ENCODE results near the gene PRKCA. TPM values are rescaled to one million over a fixed set of nuclear protein-coding genes. Genes with fewer than 3 reads are reported as not detected.

Gene PRKCA
- total RNA-seq, 3 donors from 2014 or later: 5.1 to 10.5 (median 6.6) TPM

GRCh38 chr17:66508896-66509844, 206.8 kb downstream of the PRKCA start:
- no peak for TF ChIP-seq POLR2A (IDR thresholded peaks at IDR 0.05)
- TF ChIP-seq, protein P1, sequence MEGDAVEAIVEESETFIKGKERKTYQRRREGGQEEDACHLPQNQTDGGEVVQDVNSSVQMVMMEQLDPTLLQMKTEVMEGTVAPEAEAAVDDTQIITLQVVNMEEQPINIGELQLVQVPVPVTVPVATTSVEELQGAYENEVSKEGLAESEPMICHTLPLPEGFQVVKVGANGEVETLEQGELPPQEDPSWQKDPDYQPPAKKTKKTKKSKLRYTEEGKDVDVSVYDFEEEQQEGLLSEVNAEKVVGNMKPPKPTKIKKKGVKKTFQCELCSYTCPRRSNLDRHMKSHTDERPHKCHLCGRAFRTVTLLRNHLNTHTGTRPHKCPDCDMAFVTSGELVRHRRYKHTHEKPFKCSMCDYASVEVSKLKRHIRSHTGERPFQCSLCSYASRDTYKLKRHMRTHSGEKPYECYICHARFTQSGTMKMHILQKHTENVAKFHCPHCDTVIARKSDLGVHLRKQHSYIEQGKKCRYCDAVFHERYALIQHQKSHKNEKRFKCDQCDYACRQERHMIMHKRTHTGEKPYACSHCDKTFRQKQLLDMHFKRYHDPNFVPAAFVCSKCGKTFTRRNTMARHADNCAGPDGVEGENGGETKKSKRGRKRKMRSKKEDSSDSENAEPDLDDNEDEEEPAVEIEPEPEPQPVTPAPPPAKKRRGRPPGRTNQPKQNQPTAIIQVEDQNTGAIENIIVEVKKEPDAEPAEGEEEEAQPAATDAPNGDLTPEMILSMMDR (IDR thresholded peaks at IDR 0.05): no peak
- TF ChIP-seq POLR2AphosphoS5 (IDR thresholded peaks at IDR 0.05): no peak
- intact Hi-C loops (cut with DNase I; ENCODE audit: low total_unique reads): no loop called here
- H3K4me1 ChIP-seq: no peaks in the 10 kb centered on the region
- H3K36me3 ChIP-seq: no peaks in the 10 kb centered on the region
- H3K9me3 ChIP-seq: no peaks in the 10 kb centered on the region
- H3K27ac ChIP-seq: no peak overlapping the region
- no peaks in the 10 kb centered on the region for H3K27me3 ChIP-seq
- no peak for DNase-seq (ENCODE audit: low spot score in 2 of 2)
- no peak overlapping the region for H3K4me3 ChIP-seq

GRCh38 chr17:66509926-66510325, 207.5 kb downstream of the PRKCA start:
- intact Hi-C loops (cut with DNase I; ENCODE audit: low total_unique reads): no loop called here
- H3K4me1 ChIP-seq: no peaks in the 10 kb centered on the region
- H3K4me3 ChIP-seq: no peak overlapping the region
- H3K9me3 ChIP-seq: no peaks in the 10 kb centered on the region
- H3K27me3 ChIP-seq: no peaks in the 10 kb centered on the region
- DNase-seq (ENCODE audit: low spot score in 2 of 2): no peak
- TF ChIP-seq POLR2AphosphoS5 (IDR thresholded peaks at IDR 0.05) (no peak), POLR2A (IDR thresholded peaks at IDR 0.05) (no peak)
- TF ChIP-seq, protein P1 (IDR thresholded peaks at IDR 0.05): no peak
- H3K36me3 ChIP-seq: no peaks in the 10 kb centered on the region
- no peak overlapping the region for H3K27ac ChIP-seq

DNA sequence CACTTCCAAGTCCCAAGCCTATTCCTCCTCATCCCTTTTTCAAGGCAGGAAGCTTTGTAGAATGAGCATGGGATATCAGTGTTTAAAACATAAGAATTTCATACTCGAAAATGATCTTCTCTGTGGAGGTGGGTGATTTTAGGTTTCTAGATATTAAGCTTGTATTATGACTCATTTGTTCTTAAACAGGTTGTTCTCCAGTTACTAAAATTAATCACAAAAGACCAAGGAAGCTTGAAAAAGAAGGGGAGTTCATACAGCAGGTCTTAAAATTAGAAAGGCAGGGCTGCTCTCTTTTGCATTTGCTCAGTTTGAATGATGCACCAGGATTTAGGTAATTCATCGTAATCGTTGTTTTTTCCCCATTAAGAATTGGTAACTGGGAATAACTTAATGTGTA, 208.7 kb downstream of the PRKCA start:
- intact Hi-C loops (cut with DNase I; ENCODE audit: low total_unique reads): no loop called here
- TF ChIP-seq, protein P1 (IDR thresholded peaks at IDR 0.05): no peak
- TF ChIP-seq POLR2A (IDR thresholded peaks at IDR 0.05) (no peak), POLR2AphosphoS5 (IDR thresholded peaks at IDR 0.05) (no peak)
- no peaks in the 10 kb centered on the region for H3K27me3 ChIP-seq
- H3K36me3 ChIP-seq: no peaks in the 10 kb centered on the region
- H3K4me1 ChIP-seq: no peaks in the 10 kb centered on the region
- no peak for DNase-seq (ENCODE audit: low spot score in 2 of 2)
- no peak overlapping the region for H3K27ac ChIP-seq
- no peak overlapping the region for H3K4me3 ChIP-seq
- H3K9me3 ChIP-seq: no peaks in the 10 kb centered on the region

- H3K36me3 ChIP-seq: no peaks in the 10 kb centered on the region
- no peak for DNase-seq (ENCODE audit: low spot score in 2 of 2)
- intact Hi-C loops (cut with DNase I; ENCODE audit: low total_unique reads): no loop called here
- H3K27ac ChIP-seq: no peak overlapping the region
- no peaks in the 10 kb centered on the region for H3K9me3 ChIP-seq
- H3K4me3 ChIP-seq: no peak overlapping the region
- no peaks in the 10 kb centered on the region for H3K4me1 ChIP-seq
- TF ChIP-seq, protein P1 (IDR thresholded peaks at IDR 0.05): no peak
- TF ChIP-seq POLR2AphosphoS5 (IDR thresholded peaks at IDR 0.05) (no peak), POLR2A (IDR thresholded peaks at IDR 0.05) (no peak)
- no peaks in the 10 kb centered on the region for H3K27me3 ChIP-seq
These were observed 211.9 kb downstream of the PRKCA start for GRCh38 chr17:66514227-66514806.

- intact Hi-C loops (cut with DNase I; ENCODE audit: low total_unique reads): no loop called here
- no peak overlapping the region for H3K4me3 ChIP-seq
- H3K36me3 ChIP-seq: no peaks in the 10 kb centered on the region
- TF ChIP-seq, protein P1 (IDR thresholded peaks at IDR 0.05): no peak
- TF ChIP-seq POLR2AphosphoS5 (IDR thresholded peaks at IDR 0.05): no peak
- no peak overlapping the region for H3K27ac ChIP-seq
- no peak for DNase-seq (ENCODE audit: low spot score in 2 of 2)
- no peaks in the 10 kb centered on the region for H3K27me3 ChIP-seq
- H3K4me1 ChIP-seq: no peaks in the 10 kb centered on the region
- no peaks in the 10 kb centered on the region for H3K9me3 ChIP-seq
These were observed 213.6 kb downstream of the PRKCA start for GRCh38 chr17:66515974-66516373.
